AG09309 (cell line): ENCODE data around the gene SLC25A38.
"Not testable (repeated sequence)": the region's sequence is repeated elsewhere in the genome, so short reads cannot be mapped to it uniquely, and the experiment has no call there.

Experiments
- DNase-seq: peaks from one replicate; pipeline ENCODE4 v3.0.0-alpha.2; 2010; ENCODE audit warnings: low read depth
- H3K4me3 ChIP-seq: 2 replicates; pipeline ENCODE4 v1.5.1; 2011; ENCODE audit warnings: mild to moderate bottlenecking, low read depth, low read length, moderate library complexity; ENCODE audit not compliant: control insufficient read depth
- CTCF ChIP-seq: IDR thresholded peaks from 2 replicates; pipeline ENCODE4 v1.5.1; 2011; ENCODE audit warnings: mild to moderate bottlenecking, low read depth, low read length, inconsistent platforms; ENCODE audit not compliant: insufficient read depth, control insufficient read depth; ENCODE audit errors: missing control alignments

The SLC25A38 gene

GRCh38 chr3:39412668-39413260, 29.6 kb downstream of the SLC25A38 start:
- no peak for DNase-seq
- no peak for TF ChIP-seq CTCF
- H3K4me3 ChIP-seq: no peak overlapping the region

GRCh38 chr3:39413691-39414420, 30.7 kb downstream of the SLC25A38 start:
- DNase-seq: no peak
- H3K4me3 ChIP-seq: no peak overlapping the region
- no peak for TF ChIP-seq CTCF

- DNase-seq: no peak
- no peak overlapping the region for H3K4me3 ChIP-seq
- no peak for TF ChIP-seq CTCF
Observed at GRCh38 chr3:39414421-39414907, 31.3 kb downstream of the SLC25A38 start.

- not testable (repeated sequence) for H3K4me3 ChIP-seq, DNase-seq
Observed at GRCh38 chr3:39415302-39415701, 32.1 kb downstream of the SLC25A38 start.

- no peak for TF ChIP-seq CTCF
- no peak overlapping the region for H3K4me3 ChIP-seq
- no peak for DNase-seq
Observed at GRCh38 chr3:39415983-39416382, 32.8 kb downstream of the SLC25A38 start.

- H3K4me3 ChIP-seq: not testable (repeated sequence)
Observed at GRCh38 chr3:39416998-39417397, 33.8 kb downstream of the SLC25A38 start.

GRCh38 chr3:39418556-39419225, 35.5 kb downstream of the SLC25A38 start:
- H3K4me3 ChIP-seq, DNase-seq: not testable (repeated sequence)

More at GRCh38 chr3:39416998-39417397, 33.8 kb downstream of the SLC25A38 start:
- not testable (repeated sequence) for DNase-seq

GRCh38 chr3:39419742-39420315, 36.7 kb downstream of the SLC25A38 start:
- no peak for TF ChIP-seq CTCF
- no peak overlapping the region for H3K4me3 ChIP-seq
- DNase-seq: no peak
